ENCODE data around the gene RNH1.

RNH1 gene

GRCh38 chr11:536841-537621 is 30.0 kb upstream of the RNH1 start, which contains the start of gene LRRC56:
Gene LRRC56, plus strand, starts transcription at chr11:537527. Its CDS starts 3,158 bp downstream, at chr11:540685.
- peak; percentile 76 for DNase-seq

GRCh38 chr11:535519-536454 is 28.7 kb upstream of the RNH1 start, which contains the start of gene HRAS:
Gene HRAS, minus strand, starts transcription at chr11:535576.
- peak; percentile 95 for DNase-seq

- no peak for DNase-seq
Measured at GRCh38 chr11:535210-535518, 28.1 kb upstream of the RNH1 start.

- no peak for DNase-seq
Measured at GRCh38 chr11:534396-535209, 27.6 kb upstream of the RNH1 start.

GRCh38 chr11:533586-534395 is 26.7 kb upstream of the RNH1 start:
- DNase-seq: no peak

- DNase-seq: no peak
Measured at GRCh38 chr11:532986-533585, 26.0 kb upstream of the RNH1 start.

GRCh38 chr11:532527-532985 is 25.5 kb upstream of the RNH1 start:
- DNase-seq: no peak

GRCh38 chr11:531919-532526 is 25.0 kb upstream of the RNH1 start:
- no peak for DNase-seq

GRCh38 chr11:530960-531831 is 24.2 kb upstream of the RNH1 start:
- no peak for DNase-seq

GRCh38 chr11:529728-530411 is 22.8 kb upstream of the RNH1 start:
- no peak for DNase-seq

GRCh38 chr11:528815-529727 is 22.0 kb upstream of the RNH1 start:
- DNase-seq: peak; percentile 63

- no peak for DNase-seq
Measured at GRCh38 chr11:528166-528814, 21.2 kb upstream of the RNH1 start.

- no peak for DNase-seq
Measured at GRCh38 chr11:526192-526591, 19.1 kb upstream of the RNH1 start.

GRCh38 chr11:521177-521688 is 14.2 kb upstream of the RNH1 start:
- DNase-seq: no peak

GRCh38 chr11:520428-521176 is 13.6 kb upstream of the RNH1 start:
- DNase-seq: no peak

- peak; percentile 89 for DNase-seq
Measured at GRCh38 chr11:518463-519202, 11.6 kb upstream of the RNH1 start.
